Mesenchymal stem cell (in vitro differentiated cells and primary cell): ENCODE results near the gene NDUFA7.

Experiments used
- DNase-seq: peaks from one replicate; pipeline ENCODE4 v3.0.0-alpha.2; 2013
- H2AFZ ChIP-seq: one replicate; pipeline ENCODE4 v1.6.1; 2013; ENCODE audit warnings: low read depth, mild to moderate bottlenecking, control low read depth, inconsistent platforms, low read length, moderate library complexity
- H2AK5ac ChIP-seq: 2 replicates; pipeline ENCODE4 v1.6.1; 2013; ENCODE audit warnings: low read length, moderate library complexity, mild to moderate bottlenecking, inconsistent platforms; ENCODE audit not compliant: severe bottlenecking
- H2BK120ac ChIP-seq: one replicate; pipeline ENCODE4 v1.6.1; 2013; ENCODE audit warnings: low read depth, mild to moderate bottlenecking, inconsistent platforms, low read length, moderate library complexity
- H2BK12ac ChIP-seq, 2 experiments: one replicate each; pipeline ENCODE4 v1.6.1; 2013; ENCODE audit warnings: inconsistent platforms in 2 of 2, low read length in 2 of 2, mild to moderate bottlenecking in 2 of 2, moderate library complexity in 2 of 2, control low read depth in 1 of 2
- H2BK15ac ChIP-seq: one replicate; pipeline ENCODE4 v1.6.1; 2013; ENCODE audit warnings: mild to moderate bottlenecking, low read depth, inconsistent platforms; ENCODE audit not compliant: poor library complexity, severe bottlenecking
- H2BK5ac ChIP-seq: 2 replicates; pipeline ENCODE4 v1.6.1; 2013; ENCODE audit warnings: low read depth, mild to moderate bottlenecking, low read length, control low read depth, inconsistent platforms; ENCODE audit not compliant: poor library complexity, severe bottlenecking
- H3K14ac ChIP-seq, 2 experiments: one replicate each; pipeline ENCODE4 v1.6.1; 2013; ENCODE audit warnings: inconsistent platforms in 2 of 2, low read length in 2 of 2, control low read depth in 1 of 2, mild to moderate bottlenecking in 1 of 2, moderate library complexity in 1 of 2
- H3K18ac ChIP-seq, 2 experiments: one replicate each; pipeline ENCODE4 v1.6.1; 2013; ENCODE audit warnings: inconsistent platforms in 2 of 2, low read length in 2 of 2, control low read depth in 1 of 2, low read depth in 1 of 2, mild to moderate bottlenecking in 1 of 2
- H3K23ac ChIP-seq, 2 experiments: one replicate each; pipeline ENCODE4 v1.6.1; 2013; ENCODE audit warnings: inconsistent platforms in 2 of 2, low read length in 2 of 2, mild to moderate bottlenecking in 2 of 2, moderate library complexity in 2 of 2, control low read depth in 1 of 2
- H3K27ac ChIP-seq: 2 replicates; pipeline ENCODE4 v1.5.1; 2013; ENCODE audit warnings: mild to moderate bottlenecking, moderate library complexity, low read length, control low read depth, inconsistent platforms; ENCODE audit not compliant: poor library complexity, severe bottlenecking
- H3K27me3 ChIP-seq, 2 experiments: 2 replicates each; pipeline versions ENCODE4 v1.6.1 to v1.7.0; 2013; ENCODE audit warnings: low read length in 2 of 2, mild to moderate bottlenecking in 2 of 2, moderate library complexity in 2 of 2, control low read depth in 1 of 2, inconsistent platforms in 1 of 2; ENCODE audit not compliant: control insufficient read depth in 1 of 2, insufficient read depth in 1 of 2
- H3K36me3 ChIP-seq, 2 experiments: 2 replicates each; pipeline versions ENCODE4 v1.6.1 to v1.7.0; 2013; ENCODE audit warnings: low read length in 2 of 2, control low read depth in 1 of 2, inconsistent platforms in 1 of 2, low read depth in 1 of 2, mild to moderate bottlenecking in 1 of 2; ENCODE audit not compliant: insufficient read depth in 2 of 2, control insufficient read depth in 1 of 2
- H3K4ac ChIP-seq, 2 experiments: one replicate each; pipeline ENCODE4 v1.6.1; 2013; ENCODE audit warnings: inconsistent platforms in 2 of 2, low read length in 2 of 2, mild to moderate bottlenecking in 2 of 2, moderate library complexity in 2 of 2, control low read depth in 1 of 2, low read depth in 1 of 2
- H3K4me1 ChIP-seq: 2 replicates; pipeline ENCODE4 v1.6.1; 2013; ENCODE audit warnings: low read depth, low read length, control low read depth; ENCODE audit not compliant: control insufficient read depth, insufficient read depth
- H3K4me2 ChIP-seq: 2 replicates; pipeline ENCODE4 v1.6.1; 2013; ENCODE audit warnings: low read length, mild to moderate bottlenecking, inconsistent platforms; ENCODE audit not compliant: poor library complexity, severe bottlenecking
- H3K4me3 ChIP-seq, 2 experiments: 2 replicates each; pipeline versions ENCODE4 v1.5.1 to v1.7.0; 2013; ENCODE audit warnings: low read length in 2 of 2, mild to moderate bottlenecking in 2 of 2, control low read depth in 1 of 2, low read depth in 1 of 2; ENCODE audit not compliant: insufficient read depth in 1 of 2
- H3K79me1 ChIP-seq: replicated peaks from 2 replicates; pipeline ENCODE4 v1.6.1; 2013; ENCODE audit warnings: mild to moderate bottlenecking, control low read depth, low read length, inconsistent platforms; ENCODE audit not compliant: poor library complexity, severe bottlenecking
- H3K9ac ChIP-seq: 2 replicates; pipeline ENCODE4 v1.7.0; 2013; ENCODE audit warnings: mild to moderate bottlenecking, low read length, moderate library complexity
- H3K9me3 ChIP-seq: 2 replicates; pipeline ENCODE4 v1.7.0; 2013; ENCODE audit warnings: mild to moderate bottlenecking, low read length; ENCODE audit not compliant: control insufficient read depth
- H4K8ac ChIP-seq: one replicate; pipeline ENCODE4 v1.6.1; 2013; ENCODE audit warnings: inconsistent platforms, mild to moderate bottlenecking, low read length, moderate library complexity
- H4K91ac ChIP-seq: one replicate; pipeline ENCODE4 v1.6.1; 2013; ENCODE audit warnings: mild to moderate bottlenecking, low read length, inconsistent platforms
- WGBS: methylation state at CpG from one replicate; pipeline ENCODE4 v1.1.7; 2013; ENCODE audit warnings: mixed read lengths; 5-methylcytosine and 5-hydroxymethylcytosine counted together

The NDUFA7 gene

DNA sequence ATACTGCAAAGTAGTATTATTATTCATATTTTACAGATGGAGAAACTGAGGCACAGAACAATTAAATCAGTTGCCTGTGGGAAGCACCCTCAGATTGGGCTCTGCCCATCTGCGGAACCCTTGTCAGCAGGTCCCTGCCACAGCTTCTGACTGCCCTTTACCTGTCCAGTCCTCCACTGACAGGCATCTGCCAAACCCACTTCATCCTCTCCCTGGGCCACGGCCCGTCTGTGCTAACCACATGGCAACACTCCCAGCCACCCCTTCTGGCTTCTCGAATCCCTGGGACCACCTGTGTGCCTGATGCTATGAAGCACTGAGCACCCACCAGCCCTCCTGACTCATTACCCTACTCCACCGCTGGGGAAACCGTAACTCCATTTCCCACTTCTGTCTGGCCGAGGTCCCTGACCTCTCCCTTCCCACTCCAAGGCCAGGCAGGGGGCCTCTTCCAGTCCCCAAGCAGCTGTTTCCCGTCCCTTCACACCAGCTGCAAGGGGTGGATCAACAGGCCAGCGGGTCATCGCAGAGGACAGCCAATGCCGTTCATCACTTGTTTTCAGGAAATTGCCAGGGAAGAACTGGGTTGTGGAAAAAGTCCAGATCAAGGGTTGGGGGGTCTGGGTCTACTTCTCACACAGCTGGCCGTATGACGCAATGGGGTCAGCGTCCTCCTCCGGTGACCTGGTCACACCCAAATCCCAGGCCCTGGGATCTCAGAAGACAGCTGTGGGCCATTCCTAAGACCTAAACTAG, 19.3 kb upstream of the NDUFA7 start:
- Histone ChIP-seq H2BK120ac (no peak overlapping the region), H3K27ac (no peak overlapping the region), H3K36me3 (no peaks in the 10 kb centered on the region), H3K4ac (no peak overlapping the region), H3K79me1 (no peaks in the 10 kb centered on the region), H3K18ac (no peak overlapping the region), H4K91ac (no peak overlapping the region), H3K27me3 (peaks cover 27 to 65% of the 10 kb centered on the region in 2 experiments), H4K8ac (no peak overlapping the region), H2AK5ac (no peak overlapping the region), H3K4me2 (no peak overlapping the region), H3K23ac (no peak overlapping the region), H2BK12ac (no peak overlapping the region), H2AFZ (no peak overlapping the region), H2BK15ac (no peak overlapping the region), H3K4me1 (peaks cover 17% of the 10 kb centered on the region), H3K4me3 (no peak overlapping the region), H3K14ac (no peak overlapping the region), H2BK5ac (no peak overlapping the region), H3K9ac (no peak overlapping the region), H3K9me3 (no peaks in the 10 kb centered on the region)
- DNase-seq, result peak; percentile 49
- 15% methylated on average over 15 of the region's 15 CpGs for WGBS

DNA sequence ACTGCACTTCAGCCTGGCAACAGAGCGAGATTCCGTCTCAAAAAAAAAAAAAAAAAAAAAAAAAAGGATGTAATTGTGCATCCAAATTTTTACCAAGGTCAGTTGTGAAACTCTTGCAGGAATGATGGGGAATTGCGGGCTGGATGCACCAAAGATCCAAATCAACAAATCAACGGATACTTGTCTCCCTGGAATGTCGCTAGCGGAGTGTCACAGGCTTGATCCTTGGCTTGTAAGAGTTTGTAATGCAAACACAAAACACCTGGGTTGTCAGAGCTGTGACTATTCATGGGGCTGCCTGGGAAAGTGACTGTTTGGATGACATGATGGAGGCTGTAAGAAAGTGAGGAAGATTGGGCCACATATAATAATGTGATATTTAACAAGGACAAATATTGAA, 17.7 kb upstream of the NDUFA7 start:
- Histone ChIP-seq H3K4ac (no peak overlapping the region), H3K23ac (no peak overlapping the region), H3K14ac (no peak overlapping the region), H3K9ac (no peak overlapping the region), H3K27ac (no peak overlapping the region), H3K4me3 (no peak overlapping the region), H3K27me3 (peaks cover 33 to 68% of the 10 kb centered on the region in 2 experiments), H3K4me2 (no peak overlapping the region), H3K4me1 (peaks cover 33% of the 10 kb centered on the region), H2BK15ac (no peak overlapping the region), H2BK12ac (no peak overlapping the region), H3K18ac (no peak overlapping the region), H2AK5ac (no peak overlapping the region), H2BK5ac (no peak overlapping the region), H2AFZ (no peak overlapping the region), H3K79me1 (no peaks in the 10 kb centered on the region), H4K91ac (no peak overlapping the region), H4K8ac (no peak overlapping the region), H3K36me3 (no peaks in the 10 kb centered on the region), H2BK120ac (no peak overlapping the region), H3K9me3 (no peaks in the 10 kb centered on the region)
- no peak for DNase-seq
- WGBS, result 84% methylated on average over 4 of the region's 6 CpGs

DNA sequence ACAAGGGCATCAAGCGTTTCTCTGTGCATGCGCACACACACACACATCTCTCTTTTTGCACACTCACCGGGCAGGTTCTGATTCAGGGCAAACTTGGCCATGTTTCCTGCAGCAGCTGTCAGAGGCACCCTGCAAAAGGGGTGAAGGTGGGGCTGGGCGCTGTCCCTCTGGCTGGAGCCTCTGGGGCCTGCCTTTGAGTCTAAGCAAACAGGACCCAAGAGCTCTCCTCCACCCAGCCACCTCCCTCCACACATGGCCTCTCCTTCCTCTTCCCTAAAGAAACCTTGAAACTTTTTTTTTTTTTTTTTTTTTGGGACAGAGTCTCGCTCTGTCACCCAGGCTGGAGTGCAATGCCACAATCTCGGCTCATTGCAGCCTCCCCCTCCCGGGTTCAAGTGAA, 16.6 kb upstream of the NDUFA7 start:
- H3K9ac ChIP-seq, result no peak overlapping the region
- H3K36me3 ChIP-seq, result no peaks in the 10 kb centered on the region
- DNase-seq, result no peak
- H3K4me3 ChIP-seq, result no peak overlapping the region
- H4K8ac ChIP-seq, result no peak overlapping the region
- 91% methylated on average over 6 of the region's 7 CpGs for WGBS
- H3K27ac ChIP-seq, result no peak overlapping the region
- no peak overlapping the region for H4K91ac ChIP-seq
- no peak overlapping the region for H2BK120ac ChIP-seq
- no peak overlapping the region for H2AK5ac ChIP-seq
- no peak overlapping the region for H2AFZ ChIP-seq
- H2BK5ac ChIP-seq, result no peak overlapping the region
- H3K23ac ChIP-seq, result no peak overlapping the region
- peaks cover 33% of the 10 kb centered on the region for H3K4me1 ChIP-seq
- H3K9me3 ChIP-seq, result no peaks in the 10 kb centered on the region
- peaks cover 36 to 67% of the 10 kb centered on the region in 2 experiments for H3K27me3 ChIP-seq
- H3K4me2 ChIP-seq, result no peak overlapping the region
- no peak overlapping the region for H2BK15ac ChIP-seq
- H3K18ac ChIP-seq, result no peak overlapping the region
- no peak overlapping the region for H2BK12ac ChIP-seq
- no peak overlapping the region for H3K14ac ChIP-seq
- no peak overlapping the region for H3K4ac ChIP-seq
- no peaks in the 10 kb centered on the region for H3K79me1 ChIP-seq

DNA sequence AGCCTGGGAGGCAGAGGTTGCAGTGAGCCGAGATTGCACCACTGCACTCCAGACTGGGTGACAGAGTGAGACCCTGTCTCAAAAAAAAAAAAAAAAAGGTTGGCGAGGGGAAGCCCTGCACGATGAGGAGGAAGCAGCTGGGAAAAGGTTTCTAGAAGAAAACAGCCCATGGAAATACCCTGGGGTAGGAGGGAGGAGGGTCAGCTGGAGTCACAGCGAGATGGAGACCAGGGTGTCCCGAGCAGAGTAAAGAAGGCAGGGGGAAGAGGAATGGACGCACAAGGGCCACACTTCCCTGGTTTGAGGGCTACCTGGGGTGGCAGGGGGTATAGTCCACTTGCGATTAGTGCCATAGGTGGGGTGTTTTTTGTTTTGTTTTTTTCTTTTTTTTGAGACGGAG, 15.5 kb upstream of the NDUFA7 start:
- no peak overlapping the region for H2BK15ac ChIP-seq
- 90% methylated on average over 8 of the region's 8 CpGs for WGBS

More for the DNA sequence above, 15.5 kb upstream of the NDUFA7 start:
- Histone ChIP-seq H4K91ac (no peak overlapping the region), H3K9ac (no peak overlapping the region), H3K27me3 (peaks cover 30 to 59% of the 10 kb centered on the region in 2 experiments), H3K79me1 (no peaks in the 10 kb centered on the region), H2BK12ac (no peak overlapping the region), H4K8ac (no peak overlapping the region), H3K4me2 (no peak overlapping the region), H3K14ac (no peak overlapping the region), H2AK5ac (no peak overlapping the region), H3K36me3 (no peaks in the 10 kb centered on the region), H3K9me3 (no peaks in the 10 kb centered on the region), H3K23ac (no peak overlapping the region), H3K18ac (no peak overlapping the region), H2BK5ac (no peak overlapping the region), H2AFZ (no peak overlapping the region), H3K4me3 (no peak overlapping the region), H3K4me1 (peaks cover 31% of the 10 kb centered on the region), H2BK120ac (no peak overlapping the region), H3K4ac (no peak overlapping the region), H3K27ac (no peak overlapping the region)
- no peak for DNase-seq
